A549 (cell line): Measurements from ENCODE around the gene EBP.

Source experiments
- CTCF ChIP-seq: fragments of >200 bp; sonication (Bioruptor Twin); formaldehyde crosslinking; IDR thresholded peaks from 3 replicates; pipeline ENCODE4 v1.5.1; 2016
- MAFK ChIP-seq: fragments of 450-650 bp; IDR thresholded peaks from 2 replicates; pipeline ENCODE4 v1.6.1; 2014; ENCODE audit not compliant: partially characterized antibody
- MAX ChIP-seq: IDR thresholded peaks from 2 replicates; pipeline ENCODE4 v1.6.1; 2012
- MAZ ChIP-seq: fragments of 150-350 bp; IDR thresholded peaks from 2 replicates; pipeline ENCODE4 v1.6.1; 2014; ENCODE audit warnings: antibody characterized with exemption, low read depth, low read length, borderline replicate concordance
- RCOR1 ChIP-seq: fragments of 150-350 bp; IDR thresholded peaks from 2 replicates; pipeline ENCODE4 v1.6.1; 2014; ENCODE audit warnings: antibody characterized with exemption, low read length, low read depth
- RFX5 ChIP-seq: fragments of 450-650 bp; IDR thresholded peaks from 2 replicates; pipeline ENCODE4 v1.7.1; 2014; ENCODE audit warnings: antibody characterized with exemption, mild to moderate bottlenecking, moderate library complexity
- TF ChIP-seq, protein P1 (sequence below): fragments of 200-600 bp; sonication (generic); IDR thresholded peaks from 2 replicates; pipeline ENCODE4 v1.6.1; 2016; ENCODE audit warnings: antibody characterized with exemption, mild to moderate bottlenecking, moderate library complexity

GRCh38 chrX:48492293-48492910 lies 29.2 kb upstream of the EBP start:
- TF ChIP-seq RFX5 (no peak), MAZ (no peak), MAX (no peak), CTCF (no peak), MAFK (no peak), RCOR1 (no peak)
- TF ChIP-seq, protein P1, sequence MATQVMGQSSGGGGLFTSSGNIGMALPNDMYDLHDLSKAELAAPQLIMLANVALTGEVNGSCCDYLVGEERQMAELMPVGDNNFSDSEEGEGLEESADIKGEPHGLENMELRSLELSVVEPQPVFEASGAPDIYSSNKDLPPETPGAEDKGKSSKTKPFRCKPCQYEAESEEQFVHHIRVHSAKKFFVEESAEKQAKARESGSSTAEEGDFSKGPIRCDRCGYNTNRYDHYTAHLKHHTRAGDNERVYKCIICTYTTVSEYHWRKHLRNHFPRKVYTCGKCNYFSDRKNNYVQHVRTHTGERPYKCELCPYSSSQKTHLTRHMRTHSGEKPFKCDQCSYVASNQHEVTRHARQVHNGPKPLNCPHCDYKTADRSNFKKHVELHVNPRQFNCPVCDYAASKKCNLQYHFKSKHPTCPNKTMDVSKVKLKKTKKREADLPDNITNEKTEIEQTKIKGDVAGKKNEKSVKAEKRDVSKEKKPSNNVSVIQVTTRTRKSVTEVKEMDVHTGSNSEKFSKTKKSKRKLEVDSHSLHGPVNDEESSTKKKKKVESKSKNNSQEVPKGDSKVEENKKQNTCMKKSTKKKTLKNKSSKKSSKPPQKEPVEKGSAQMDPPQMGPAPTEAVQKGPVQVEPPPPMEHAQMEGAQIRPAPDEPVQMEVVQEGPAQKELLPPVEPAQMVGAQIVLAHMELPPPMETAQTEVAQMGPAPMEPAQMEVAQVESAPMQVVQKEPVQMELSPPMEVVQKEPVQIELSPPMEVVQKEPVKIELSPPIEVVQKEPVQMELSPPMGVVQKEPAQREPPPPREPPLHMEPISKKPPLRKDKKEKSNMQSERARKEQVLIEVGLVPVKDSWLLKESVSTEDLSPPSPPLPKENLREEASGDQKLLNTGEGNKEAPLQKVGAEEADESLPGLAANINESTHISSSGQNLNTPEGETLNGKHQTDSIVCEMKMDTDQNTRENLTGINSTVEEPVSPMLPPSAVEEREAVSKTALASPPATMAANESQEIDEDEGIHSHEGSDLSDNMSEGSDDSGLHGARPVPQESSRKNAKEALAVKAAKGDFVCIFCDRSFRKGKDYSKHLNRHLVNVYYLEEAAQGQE, result no peak
